ENCODE data around the gene KCNMA1.

- TF ChIP-seq HDAC6 (IDR thresholded peaks at IDR 0.05; ENCODE audit: low read depth, low read length): no peak
- TF ChIP-seq XRCC3 (IDR thresholded peaks at IDR 0.05): no peak
- TF ChIP-seq CTCF (IDR thresholded peaks at IDR 0.05 in 2 of 3, conservative IDR thresholded peaks at IDR 0.05 in 1 of 3; ENCODE audit: insufficient read depth in 2 of 3, low read depth in 1 of 3, low read length in 3 of 3): peak; percentile 65 to 84 (median 82)
- no peak for TF ChIP-seq PATZ1 (CRISPR knock-in tag; IDR thresholded peaks at IDR 0.05; ENCODE audit: borderline replicate concordance)
- TF ChIP-seq POLR2A (conservative IDR thresholded peaks at IDR 0.05): no peak
Observed at GRCh38 chr10:77111611-77112550, 525.7 kb downstream of the KCNMA1 start.
